ENCODE measurements around the gene CD8A. TPM values are rescaled to one million over a fixed set of nuclear protein-coding genes. Genes with fewer than 3 reads are reported as not detected.

The CD8A gene
- total RNA-seq, 2 experiments from 2014 or later: 1.3 to 1.4 TPM

- intact Hi-C loops (cut with micrococcal nuclease): no loop called here
- peak; percentile 23 for DNase-seq
- peak overlapping the region; percentile 66 for H3K4me3 Mint-ChIP-seq
- no peaks in the 10 kb centered on the region for H3K36me3 Mint-ChIP-seq (ENCODE audit: low read depth)
- peaks cover 14% of the 10 kb centered on the region for H3K4me1 Mint-ChIP-seq (ENCODE audit: low read depth)
- peaks cover 5% of the 10 kb centered on the region for H3K9me3 Mint-ChIP-seq
- peaks cover 10% of the 10 kb centered on the region for H3K27me3 Mint-ChIP-seq (ENCODE audit: low read depth)
- CTCF ChIA-PET: interaction anchor here (0.9 to 1.0 kb wide), 2 partner anchors 11 to 17 kb away, joined by 3 to 4 read pairs; no protein-coding TSS in a partner anchor
- no peak overlapping the region for H3K27ac Mint-ChIP-seq
Observed at GRCh38 chr2:86825036-86825692, 34.5 kb upstream of the CD8A start.

GRCh38 chr2:86822668-86823345, 32.1 kb upstream of the CD8A start:
- intact Hi-C loops (cut with micrococcal nuclease): no loop called here

GRCh38 chr2:86821842-86822241, 31.1 kb upstream of the CD8A start:
- H3K27ac Mint-ChIP-seq: no peak overlapping the region

More at GRCh38 chr2:86822668-86823345, 32.1 kb upstream of the CD8A start:
- no peaks in the 10 kb centered on the region for H3K36me3 Mint-ChIP-seq (ENCODE audit: low read depth)
- peaks cover 19% of the 10 kb centered on the region for H3K4me1 Mint-ChIP-seq (ENCODE audit: low read depth)
- H3K27me3 Mint-ChIP-seq (ENCODE audit: low read depth): peaks cover 12% of the 10 kb centered on the region
- H3K9me3 Mint-ChIP-seq: peaks cover 5% of the 10 kb centered on the region
- H3K27ac Mint-ChIP-seq: no peak overlapping the region
- no peak for DNase-seq
- CTCF ChIA-PET: no interaction called here
- no peak overlapping the region for H3K4me3 Mint-ChIP-seq

GRCh38 chr2:86821306-86821705, 30.6 kb upstream of the CD8A start:
- intact Hi-C loops (cut with micrococcal nuclease): no loop called here
- DNase-seq: no peak
- CTCF ChIA-PET: no interaction called here
- no peak overlapping the region for H3K27ac Mint-ChIP-seq
- H3K27me3 Mint-ChIP-seq (ENCODE audit: low read depth): peaks cover 12% of the 10 kb centered on the region
- peaks cover 5% of the 10 kb centered on the region for H3K9me3 Mint-ChIP-seq
- no peak overlapping the region for H3K4me3 Mint-ChIP-seq
- peaks cover 15% of the 10 kb centered on the region for H3K4me1 Mint-ChIP-seq (ENCODE audit: low read depth)
- H3K36me3 Mint-ChIP-seq (ENCODE audit: low read depth): no peaks in the 10 kb centered on the region

More at GRCh38 chr2:86821842-86822241, 31.1 kb upstream of the CD8A start:
- Mint-ChIP-seq H3K4me3 (no peak overlapping the region), H3K9me3 (peaks cover 5% of the 10 kb centered on the region), H3K4me1 (ENCODE audit: low read depth) (peaks cover 19% of the 10 kb centered on the region), H3K27me3 (ENCODE audit: low read depth) (peaks cover 12% of the 10 kb centered on the region), H3K36me3 (ENCODE audit: low read depth) (no peaks in the 10 kb centered on the region)
- intact Hi-C loops (cut with micrococcal nuclease): no loop called here
- no peak for DNase-seq
- CTCF ChIA-PET: no interaction called here

- CTCF ChIA-PET: interaction anchor here (1.1 kb wide), 1 partner anchor 25 kb away, joined by 3 read pairs; no protein-coding TSS in a partner anchor
Observed at GRCh38 chr2:86818957-86819356, 28.2 kb upstream of the CD8A start.

GRCh38 chr2:86818114-86818801, 27.5 kb upstream of the CD8A start:
- Mint-ChIP-seq H3K4me3 (no peak overlapping the region), H3K27ac (no peak overlapping the region), H3K36me3 (ENCODE audit: low read depth) (no peaks in the 10 kb centered on the region), H3K4me1 (ENCODE audit: low read depth) (peaks cover 5% of the 10 kb centered on the region), H3K27me3 (ENCODE audit: low read depth) (peaks cover 5% of the 10 kb centered on the region), H3K9me3 (peaks cover 5% of the 10 kb centered on the region)
- CTCF ChIA-PET: interaction anchor here (1.1 kb wide), 1 partner anchor 26 kb away, joined by 3 read pairs; no protein-coding TSS in a partner anchor
- intact Hi-C loops (cut with micrococcal nuclease): no loop called here
- DNase-seq: no peak

More at GRCh38 chr2:86818957-86819356, 28.2 kb upstream of the CD8A start:
- H3K27ac Mint-ChIP-seq: no peak overlapping the region
- H3K9me3 Mint-ChIP-seq: peaks cover 5% of the 10 kb centered on the region
- no peak for DNase-seq
- no peaks in the 10 kb centered on the region for H3K36me3 Mint-ChIP-seq (ENCODE audit: low read depth)
- H3K27me3 Mint-ChIP-seq (ENCODE audit: low read depth): peaks cover 2% of the 10 kb centered on the region
- intact Hi-C loops (cut with micrococcal nuclease): no loop called here
- H3K4me1 Mint-ChIP-seq (ENCODE audit: low read depth): peaks cover 5% of the 10 kb centered on the region
- H3K4me3 Mint-ChIP-seq: no peak overlapping the region

- CTCF ChIA-PET: interaction anchor here (0.7 to 1.5 kb wide), 2 partner anchors 16 to 395 kb away, joined by 3 read pairs; no protein-coding TSS in a partner anchor
- intact Hi-C loops (cut with micrococcal nuclease): no loop called here
- H3K9me3 Mint-ChIP-seq: no peaks in the 10 kb centered on the region
- no peak overlapping the region for H3K4me3 Mint-ChIP-seq
- H3K4me1 Mint-ChIP-seq (ENCODE audit: low read depth): peaks cover 5% of the 10 kb centered on the region
- H3K36me3 Mint-ChIP-seq (ENCODE audit: low read depth): no peaks in the 10 kb centered on the region
- no peak for DNase-seq
- H3K27ac Mint-ChIP-seq: no peak overlapping the region
- H3K27me3 Mint-ChIP-seq (ENCODE audit: low read depth): peaks cover 12% of the 10 kb centered on the region
Observed at GRCh38 chr2:86815611-86816010, 24.9 kb upstream of the CD8A start.

- peak overlapping the region; percentile 32 for H3K4me3 Mint-ChIP-seq
- no peaks in the 10 kb centered on the region for H3K36me3 Mint-ChIP-seq (ENCODE audit: low read depth)
- DNase-seq: no peak
- CTCF ChIA-PET: no interaction called here
- intact Hi-C loops (cut with micrococcal nuclease): loop anchor here (10.0 kb wide), 1 partner anchor 415 kb away; no protein-coding TSS in a partner anchor
- peaks cover 40% of the 10 kb centered on the region for H3K27me3 Mint-ChIP-seq (ENCODE audit: low read depth)
- H3K27ac Mint-ChIP-seq: no peak overlapping the region
- H3K4me1 Mint-ChIP-seq (ENCODE audit: low read depth): peaks cover 17% of the 10 kb centered on the region
- no peaks in the 10 kb centered on the region for H3K9me3 Mint-ChIP-seq
Observed at GRCh38 chr2:86809481-86810121, 18.9 kb upstream of the CD8A start.

- no peaks in the 10 kb centered on the region for H3K9me3 Mint-ChIP-seq
- H3K4me3 Mint-ChIP-seq: peak overlapping the region; percentile 75
- peak; percentile 96 for DNase-seq
- peaks cover 17% of the 10 kb centered on the region for H3K4me1 Mint-ChIP-seq (ENCODE audit: low read depth)
- CTCF ChIA-PET: interaction anchor here (0.6 to 2.3 kb wide), 8 partner anchors 11 to 369 kb away, joined by 3 to 8 read pairs (median 3); no protein-coding TSS in a partner anchor
- H3K27me3 Mint-ChIP-seq (ENCODE audit: low read depth): peaks cover 38% of the 10 kb centered on the region
- intact Hi-C loops (cut with micrococcal nuclease): loop anchor here (1.0 to 10.0 kb wide), 4 partner anchors 44 to 587 kb away; no protein-coding TSS in a partner anchor
- H3K36me3 Mint-ChIP-seq (ENCODE audit: low read depth): no peaks in the 10 kb centered on the region
- H3K27ac Mint-ChIP-seq: no peak overlapping the region
Observed at GRCh38 chr2:86808315-86809161, 17.8 kb upstream of the CD8A start.

GRCh38 chr2:86807468-86808275, 17.0 kb upstream of the CD8A start:
- intact Hi-C loops (cut with micrococcal nuclease): loop anchor here (1.0 to 10.0 kb wide), 4 partner anchors 43 to 586 kb away; no protein-coding TSS in a partner anchor
- Mint-ChIP-seq H3K4me3 (peak overlapping the region; percentile 75), H3K9me3 (no peaks in the 10 kb centered on the region), H3K27me3 (ENCODE audit: low read depth) (peaks cover 34% of the 10 kb centered on the region), H3K36me3 (ENCODE audit: low read depth) (no peaks in the 10 kb centered on the region), H3K27ac (no peak overlapping the region), H3K4me1 (ENCODE audit: low read depth) (peaks cover 17% of the 10 kb centered on the region)
- peak; percentile 42 for DNase-seq
- CTCF ChIA-PET: interaction anchor here (0.6 to 2.3 kb wide), 9 partner anchors 10 to 1372 kb away, joined by 3 to 8 read pairs (median 3); no protein-coding TSS in a partner anchor

All from activated naive CD4-positive, alpha-beta T cell treated with anti-CD3 and anti-CD28 coated beads for 36 hours (primary cell).